CD4-positive, alpha-beta T cell treated with Interleukin-21 for 1 hour (primary cell): Measurements from ENCODE around the gene ARHGAP6.
"Not testable (repeated sequence)": the region's sequence is repeated elsewhere in the genome, so short reads cannot be mapped to it uniquely, and the experiment has no call there.

Experiments
- DNase-seq: peaks from one replicate; pipeline ENCODE4 v3.0.0-alpha.2; 2020

The ARHGAP6 gene

GRCh38 chrX:11272863-11273262, 392.9 kb downstream of the ARHGAP6 start:
- DNase-seq: no peak

- no peak for DNase-seq
Observed at GRCh38 chrX:11272290-11272689, 393.4 kb downstream of the ARHGAP6 start.

GRCh38 chrX:11269996-11270395, 395.7 kb downstream of the ARHGAP6 start:
- DNase-seq: no peak

GRCh38 chrX:11269006-11269405, 396.7 kb downstream of the ARHGAP6 start:
- no peak for DNase-seq

- no peak for DNase-seq
Observed at GRCh38 chrX:11267425-11267824, 398.3 kb downstream of the ARHGAP6 start.

- DNase-seq: no peak
Observed at GRCh38 chrX:11266573-11267003, 399.1 kb downstream of the ARHGAP6 start.

- no peak for DNase-seq
Observed at GRCh38 chrX:11265352-11265751, 400.4 kb downstream of the ARHGAP6 start.

- no peak for DNase-seq
Observed at GRCh38 chrX:11264925-11265324, 400.8 kb downstream of the ARHGAP6 start.

GRCh38 chrX:11261260-11261659, 404.5 kb downstream of the ARHGAP6 start:
- DNase-seq: no peak

GRCh38 chrX:11259437-11259836, 406.3 kb downstream of the ARHGAP6 start:
- no peak for DNase-seq

GRCh38 chrX:11257711-11258110, 408.0 kb downstream of the ARHGAP6 start:
- no peak for DNase-seq

GRCh38 chrX:11257290-11257689, 408.4 kb downstream of the ARHGAP6 start:
- no peak for DNase-seq

GRCh38 chrX:11254417-11255109, 411.2 kb downstream of the ARHGAP6 start:
- no peak for DNase-seq

- no peak for DNase-seq
Observed at GRCh38 chrX:11244636-11245035, 421.1 kb downstream of the ARHGAP6 start.

- no peak for DNase-seq
Observed at GRCh38 chrX:11242704-11243103, 423.0 kb downstream of the ARHGAP6 start.

GRCh38 chrX:11241720-11242119, 424.0 kb downstream of the ARHGAP6 start:
- DNase-seq: no peak

GRCh38 chrX:11239230-11239629, 426.5 kb downstream of the ARHGAP6 start:
- DNase-seq: no peak

- not testable (repeated sequence) for DNase-seq
Observed at GRCh38 chrX:11235377-11235776, 430.3 kb downstream of the ARHGAP6 start.

GRCh38 chrX:11215191-11215921, 450.4 kb downstream of the ARHGAP6 start:
- no peak for DNase-seq

GRCh38 chrX:11214346-11215190, 451.2 kb downstream of the ARHGAP6 start:
- DNase-seq: no peak

- DNase-seq: no peak
Observed at GRCh38 chrX:11212741-11213140, 453.0 kb downstream of the ARHGAP6 start.

GRCh38 chrX:11210415-11210801, 455.3 kb downstream of the ARHGAP6 start:
- DNase-seq: no peak

GRCh38 chrX:11209798-11210414, 455.8 kb downstream of the ARHGAP6 start:
- no peak for DNase-seq
